Hematopoietic multipotent progenitor cell treated with erythropoietin and hydrocortisone succinate and interleukin-3 and kit ligand, for 17 days (in vitro differentiated cells): Measurements from ENCODE around the gene UNC93B1.
"Not testable (repeated sequence)": the region's sequence is repeated elsewhere in the genome, so short reads cannot be mapped to it uniquely, and the experiment has no call there.

ENCODE experiments used
- DNase-seq: peaks from one replicate; pipeline ENCODE4 v3.0.0-alpha.2; 2015; ENCODE audit warnings: low spot score

The UNC93B1 gene

DNA sequence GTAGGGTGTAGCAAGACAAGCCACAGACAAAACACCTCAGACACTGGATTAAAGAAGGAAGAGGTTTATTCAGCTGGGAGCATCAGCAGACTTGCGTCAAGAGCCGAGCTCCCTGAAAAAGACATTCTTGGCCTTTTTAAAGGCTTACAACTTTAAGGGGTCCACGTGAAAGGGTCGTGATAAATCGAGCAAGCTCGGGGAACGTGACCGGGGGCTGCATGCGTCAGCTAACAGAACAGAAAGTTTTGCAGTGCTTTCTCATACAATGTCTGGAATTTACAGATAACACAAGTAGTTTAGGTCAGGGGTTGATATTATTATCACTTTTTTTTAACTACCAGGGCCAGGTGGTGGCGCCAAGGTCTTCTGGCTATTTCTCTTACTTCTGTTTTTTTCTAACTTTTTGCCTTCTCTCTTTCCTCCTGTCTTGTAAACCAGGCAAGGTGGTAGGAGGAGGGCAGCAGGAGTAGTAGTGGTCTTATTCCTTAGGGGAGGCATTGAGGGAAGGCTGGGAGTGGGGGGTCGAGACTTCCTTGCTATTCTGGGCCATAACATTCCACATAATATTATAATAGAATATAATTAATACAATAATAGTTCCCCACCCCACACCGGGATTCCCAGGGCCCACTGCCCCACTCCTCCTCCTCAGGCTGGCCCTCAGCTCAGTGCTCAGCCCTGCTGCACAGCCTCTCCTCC lies 5.6 kb upstream of the UNC93B1 start:
- peak; percentile 81 for DNase-seq

DNA sequence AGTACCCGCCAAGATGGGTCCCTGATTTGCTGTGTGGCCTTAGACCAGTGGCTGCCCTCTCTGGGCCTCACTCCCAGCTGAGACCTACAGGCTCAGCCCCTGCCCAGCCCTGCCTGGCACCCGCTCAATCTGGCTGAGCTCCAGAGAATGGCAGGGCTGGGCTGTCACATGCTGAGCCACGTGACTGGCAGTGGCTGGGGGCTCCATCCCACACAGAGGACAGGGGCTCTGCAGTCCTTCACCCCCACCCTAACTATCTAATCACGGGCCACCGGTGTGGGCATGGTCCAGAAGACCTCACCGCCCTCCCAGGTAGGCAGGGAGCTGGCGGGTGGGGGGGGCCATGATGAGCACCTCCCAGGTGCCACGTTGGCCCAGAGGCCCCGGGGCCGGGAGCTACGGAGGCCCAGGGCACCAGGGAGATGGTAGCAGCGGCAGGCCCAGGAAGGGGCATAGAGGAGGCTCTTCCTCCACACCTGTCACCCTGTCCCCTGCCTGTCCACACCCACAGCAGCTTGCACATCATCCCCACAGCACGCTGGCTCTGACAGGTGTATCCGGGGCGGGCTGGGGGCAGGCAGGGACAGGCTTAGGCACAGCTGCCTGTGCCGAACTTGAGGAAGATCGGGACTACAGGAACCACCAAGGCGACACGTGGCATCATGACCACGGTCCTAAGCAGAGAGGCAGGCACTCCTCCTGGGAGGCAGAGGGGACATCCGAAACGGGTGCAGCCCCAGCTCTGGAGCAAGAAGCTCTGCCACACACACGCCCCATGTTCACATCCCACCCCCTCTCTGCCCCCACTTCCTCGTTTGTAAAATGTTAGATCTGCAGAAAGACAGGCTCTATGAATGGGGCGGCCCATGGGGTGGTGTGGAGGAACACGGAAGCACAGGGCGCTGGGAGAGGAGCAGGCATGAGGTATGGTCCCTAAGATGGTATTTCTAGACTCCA lies 4.8 kb upstream of the UNC93B1 start:
- peak; percentile 92 for DNase-seq

DNA sequence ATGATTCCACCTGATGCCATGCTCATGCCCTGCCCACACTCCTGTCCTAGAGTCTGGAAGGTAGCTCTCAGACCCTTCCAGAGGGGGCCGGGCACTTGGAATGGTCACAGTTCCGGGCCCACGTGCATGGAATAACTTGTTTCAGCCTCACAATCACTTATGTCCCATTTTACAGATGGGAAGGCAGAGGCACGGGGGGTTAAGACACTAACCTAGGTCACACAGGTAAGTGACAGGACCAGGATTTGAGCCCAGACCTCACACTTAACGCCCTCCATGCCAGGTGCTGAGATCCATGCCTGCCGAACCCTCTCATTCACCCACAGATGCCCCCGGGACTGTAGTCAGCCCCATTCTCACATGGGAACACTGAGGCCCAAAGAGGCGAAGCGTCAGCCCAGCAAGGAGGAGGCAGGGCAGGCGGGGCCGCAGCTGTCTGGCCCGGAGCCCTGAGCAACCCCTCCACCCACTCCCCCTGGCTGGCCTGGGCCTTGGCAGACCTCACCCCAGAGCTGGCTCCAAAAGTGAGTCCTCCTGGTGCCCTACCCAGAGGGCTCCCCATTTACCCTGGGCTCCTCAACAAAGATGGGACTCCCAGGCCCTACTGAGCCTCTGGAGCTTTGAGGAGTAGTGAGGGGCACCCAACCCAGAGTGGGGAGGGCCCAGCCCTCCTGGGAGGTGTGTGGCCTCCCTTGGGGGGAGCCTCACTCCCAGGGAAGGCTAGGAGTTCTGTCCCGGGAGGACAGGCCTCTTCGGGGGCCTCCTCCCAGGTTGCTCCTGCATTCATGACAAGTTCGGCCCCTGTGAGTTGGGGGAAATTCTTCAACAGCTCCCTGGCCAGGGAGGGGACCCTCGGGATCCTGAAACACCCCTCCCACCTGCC lies 3.8 kb upstream of the UNC93B1 start:
- DNase-seq, result no peak

DNA sequence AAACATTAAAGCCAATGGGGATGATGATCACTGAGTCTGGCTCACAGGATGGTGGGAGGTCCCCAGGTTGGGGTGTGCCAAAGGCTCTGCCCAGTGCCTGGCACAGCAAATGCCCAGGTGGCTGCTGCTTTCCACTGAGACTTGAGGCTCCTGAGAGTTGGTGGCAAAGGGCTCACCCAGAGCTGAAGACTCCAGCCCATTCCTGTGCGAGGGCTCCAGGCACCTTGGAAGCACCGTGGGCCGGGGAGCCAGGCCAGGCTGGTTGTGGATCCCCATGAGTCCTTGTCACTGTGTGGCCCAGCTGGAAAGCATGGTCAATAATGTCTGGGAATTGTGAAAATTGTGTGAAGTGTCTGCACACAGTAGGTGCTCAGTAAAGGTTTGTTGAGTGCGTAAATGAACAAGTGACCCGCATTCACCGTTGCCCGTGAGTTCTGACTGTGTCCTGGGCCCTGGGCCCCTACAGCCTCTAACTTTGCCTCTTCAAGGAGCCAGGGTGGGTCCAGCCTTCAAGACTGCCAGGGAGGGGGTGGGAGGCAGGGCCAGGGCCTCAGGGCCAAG lies 2.8 kb upstream of the UNC93B1 start:
- no peak for DNase-seq

DNA sequence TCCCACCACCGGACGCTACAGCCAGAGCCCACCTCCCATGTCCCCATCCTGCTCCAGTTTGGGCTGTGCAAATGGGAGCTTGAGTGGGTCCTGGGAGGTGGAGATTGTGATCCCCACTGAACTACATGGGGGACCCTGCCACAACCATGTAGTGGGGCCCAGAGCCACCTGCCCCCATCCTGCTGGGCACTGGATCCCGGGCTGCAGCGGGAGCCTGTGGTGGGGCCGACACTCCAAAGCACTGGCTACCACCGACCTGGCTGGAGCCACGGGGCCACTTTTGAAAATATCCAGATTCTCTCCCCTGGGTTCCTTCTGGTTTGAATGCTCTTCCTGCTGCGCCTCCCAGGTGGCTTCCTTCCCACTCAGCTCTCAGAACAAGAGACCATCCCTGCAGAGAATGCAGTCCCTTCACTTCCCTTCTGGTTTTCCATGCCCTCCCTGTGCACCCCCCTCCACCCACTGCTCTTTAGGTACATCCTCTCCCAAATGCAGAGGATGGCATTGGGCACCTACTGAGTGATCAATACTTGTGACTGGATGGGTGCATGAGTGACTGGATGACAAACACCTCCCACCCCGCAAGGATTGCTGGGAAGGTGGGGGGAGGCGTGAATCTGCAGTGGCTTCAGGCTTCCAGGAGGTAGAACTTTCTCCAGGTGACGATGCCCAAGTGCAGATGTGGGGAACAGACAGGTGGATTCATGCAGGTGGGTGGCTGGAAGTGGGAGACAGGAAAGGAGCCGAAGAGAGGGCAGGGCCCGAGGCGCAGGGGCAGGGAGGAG lies 846 bp upstream of the UNC93B1 start:
- no peak for DNase-seq

DNA sequence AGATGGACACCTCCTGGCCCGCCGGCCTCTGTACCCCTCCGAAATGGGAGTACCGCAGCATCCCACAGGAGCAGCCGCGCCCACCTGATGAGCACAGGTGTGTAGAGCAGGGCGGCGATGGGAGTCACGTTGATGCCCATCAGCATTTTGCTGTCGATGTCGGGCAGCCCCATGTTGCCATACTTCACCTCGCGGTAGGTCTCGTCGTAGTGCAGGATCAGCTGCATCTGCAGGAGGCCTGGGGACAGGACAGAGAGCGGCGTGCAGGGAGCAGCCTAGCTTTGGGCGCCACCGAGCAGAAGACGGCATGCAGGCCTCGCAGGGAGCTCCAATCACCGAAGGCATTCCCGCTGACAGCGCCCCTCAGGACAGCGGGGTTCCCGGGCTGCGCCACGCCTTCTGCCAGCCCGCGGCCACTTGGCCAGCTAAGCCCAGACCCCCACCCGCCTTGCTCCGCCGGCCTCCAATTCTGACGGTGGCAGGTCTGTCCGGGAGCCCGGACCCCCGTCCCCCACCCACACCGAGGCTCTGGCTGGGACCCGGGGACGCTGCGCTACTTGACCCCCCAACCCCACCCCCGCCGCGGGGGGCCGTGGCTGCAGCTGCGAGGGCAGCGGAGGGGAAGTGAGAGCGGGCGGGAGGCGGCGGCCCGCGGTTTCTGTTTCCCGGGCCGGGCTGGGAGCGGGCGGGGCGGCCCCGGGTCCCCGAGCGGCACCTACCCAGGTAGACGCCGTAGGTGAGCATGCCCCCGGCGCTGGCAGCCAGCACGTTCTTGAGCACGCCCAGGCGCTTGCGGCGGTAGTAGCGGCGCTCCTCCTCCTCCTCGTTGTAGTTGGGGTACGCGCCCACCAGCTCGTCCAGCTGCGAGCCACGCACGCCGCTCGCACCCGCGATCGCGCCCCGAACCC lies 705 bp downstream of the UNC93B1 start:
- DNase-seq, result no peak

DNA sequence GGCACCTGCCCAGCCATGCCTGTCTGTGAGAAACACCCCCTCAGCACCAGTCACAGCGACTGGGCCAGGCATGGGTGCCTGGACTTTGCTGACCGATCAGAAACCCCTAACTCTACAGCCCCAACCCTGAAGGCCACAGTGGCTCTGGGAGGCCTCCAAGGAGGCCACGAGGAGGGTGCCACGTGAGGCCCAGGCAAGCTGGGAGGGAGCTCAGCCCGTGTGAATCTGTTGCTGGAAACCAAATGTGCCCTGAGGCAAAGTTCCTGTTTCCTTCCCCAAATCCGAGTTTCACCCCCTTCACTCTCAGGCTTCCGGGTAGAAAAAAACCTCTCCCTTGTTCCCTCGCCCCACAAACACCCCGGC lies 1.3 kb downstream of the UNC93B1 start:
- no peak for DNase-seq

DNA sequence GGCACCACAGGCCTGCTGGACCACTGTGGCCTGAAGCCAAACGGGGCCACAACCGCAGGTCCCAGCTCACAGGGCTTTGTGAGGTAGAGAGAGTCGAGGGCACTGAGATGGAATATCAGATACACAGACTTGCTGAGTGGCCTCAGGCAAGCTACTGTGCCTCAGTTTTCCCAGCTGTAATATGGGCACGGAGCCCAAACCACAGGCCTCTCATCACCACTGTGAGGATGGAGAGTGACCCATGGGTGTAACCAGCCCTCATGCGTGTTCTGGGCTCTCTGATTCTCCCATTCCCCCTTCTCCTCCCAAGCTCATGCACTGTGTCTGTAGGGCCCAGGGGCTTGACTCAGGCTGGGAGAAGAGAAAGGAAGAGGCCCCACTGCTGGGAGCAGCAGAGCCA lies 4.2 kb downstream of the UNC93B1 start:
- DNase-seq, result no peak

DNA sequence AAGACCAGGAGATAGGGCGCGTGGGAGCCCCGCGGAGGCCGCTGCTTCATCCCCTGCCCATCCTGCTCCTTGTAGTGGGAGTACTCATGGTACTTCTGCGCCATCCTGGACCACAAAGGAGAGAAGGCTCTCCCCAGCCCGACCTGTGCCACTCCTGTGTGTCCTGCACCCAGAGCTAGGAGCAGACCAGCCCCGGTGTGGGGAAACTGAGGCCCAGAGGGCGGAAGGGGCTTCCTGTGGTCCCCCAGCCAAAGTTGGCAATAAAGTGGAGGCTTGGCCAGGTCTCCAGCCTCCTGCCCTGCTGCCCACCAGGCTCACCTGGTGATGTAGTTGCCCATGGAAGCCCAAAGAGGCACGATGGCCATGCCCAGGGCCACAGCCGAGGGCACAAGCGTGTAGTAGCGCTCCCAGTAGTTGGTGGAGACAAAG lies 4.7 kb downstream of the UNC93B1 start:
- no peak for DNase-seq

DNA sequence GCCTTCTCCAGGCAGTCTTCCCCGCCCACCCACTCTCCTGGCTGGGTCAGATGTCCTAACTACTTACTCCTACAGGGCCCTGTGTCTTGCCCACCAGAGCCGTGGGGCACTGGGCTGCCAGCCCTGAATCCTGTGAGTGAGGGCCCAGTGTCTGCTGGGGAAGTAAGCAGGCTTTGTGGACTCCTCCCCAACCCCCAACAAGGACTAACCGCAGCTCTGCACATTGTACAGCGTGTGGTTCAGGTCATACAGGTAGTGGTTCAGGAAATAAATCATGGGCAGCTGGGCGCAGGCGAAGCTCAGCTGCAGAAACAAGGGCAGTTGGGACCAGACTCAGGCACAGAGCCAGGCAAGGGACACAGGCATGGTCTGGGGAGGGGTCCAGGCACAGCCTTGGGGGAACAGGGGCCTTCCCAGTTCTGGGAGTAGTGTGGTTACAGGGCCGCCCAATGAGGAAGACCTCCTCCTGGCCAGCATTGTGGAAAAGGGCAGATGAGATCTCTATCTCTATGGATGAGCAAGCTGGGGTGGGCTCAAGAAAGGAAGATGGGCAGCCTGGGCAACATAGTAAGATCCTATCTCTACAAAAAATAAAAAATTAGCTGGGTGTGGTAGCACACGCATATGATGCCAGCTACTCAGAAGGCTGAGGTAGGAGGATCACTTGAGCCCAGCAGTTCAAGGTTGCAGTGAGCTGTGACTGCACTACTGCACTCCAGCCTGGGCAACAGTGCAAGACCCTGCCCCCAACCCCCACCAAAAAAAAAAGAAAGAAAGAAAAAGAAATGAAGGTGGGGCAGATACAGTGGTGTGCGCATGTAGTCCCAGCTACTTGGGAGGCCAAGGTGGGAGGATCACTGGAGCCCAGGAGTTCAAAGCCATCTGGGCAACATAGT lies 5.5 kb downstream of the UNC93B1 start:
- DNase-seq, result no peak

DNA sequence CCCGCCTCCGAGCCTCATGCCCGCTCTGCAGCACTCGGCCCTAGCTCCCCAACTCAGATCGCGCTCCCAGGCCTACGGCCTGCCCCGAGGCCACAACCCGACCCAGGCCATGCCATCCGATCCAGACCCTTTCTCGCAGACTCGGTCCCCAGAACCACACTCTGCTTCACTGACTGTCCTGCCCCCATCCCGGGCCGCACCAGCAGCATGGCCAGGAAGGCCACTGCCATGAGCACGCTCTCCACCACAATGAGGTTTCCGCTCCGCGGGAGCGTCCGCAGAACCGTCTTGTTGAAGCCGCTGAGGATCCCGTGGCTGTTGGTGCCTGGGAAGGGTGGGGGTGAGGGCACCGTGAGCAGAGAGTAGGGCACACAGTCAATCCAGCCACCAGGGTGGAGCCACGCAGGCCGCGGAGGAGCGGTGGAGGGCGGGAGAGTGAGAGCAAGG lies 6.4 kb downstream of the UNC93B1 start:
- no peak for DNase-seq

DNA sequence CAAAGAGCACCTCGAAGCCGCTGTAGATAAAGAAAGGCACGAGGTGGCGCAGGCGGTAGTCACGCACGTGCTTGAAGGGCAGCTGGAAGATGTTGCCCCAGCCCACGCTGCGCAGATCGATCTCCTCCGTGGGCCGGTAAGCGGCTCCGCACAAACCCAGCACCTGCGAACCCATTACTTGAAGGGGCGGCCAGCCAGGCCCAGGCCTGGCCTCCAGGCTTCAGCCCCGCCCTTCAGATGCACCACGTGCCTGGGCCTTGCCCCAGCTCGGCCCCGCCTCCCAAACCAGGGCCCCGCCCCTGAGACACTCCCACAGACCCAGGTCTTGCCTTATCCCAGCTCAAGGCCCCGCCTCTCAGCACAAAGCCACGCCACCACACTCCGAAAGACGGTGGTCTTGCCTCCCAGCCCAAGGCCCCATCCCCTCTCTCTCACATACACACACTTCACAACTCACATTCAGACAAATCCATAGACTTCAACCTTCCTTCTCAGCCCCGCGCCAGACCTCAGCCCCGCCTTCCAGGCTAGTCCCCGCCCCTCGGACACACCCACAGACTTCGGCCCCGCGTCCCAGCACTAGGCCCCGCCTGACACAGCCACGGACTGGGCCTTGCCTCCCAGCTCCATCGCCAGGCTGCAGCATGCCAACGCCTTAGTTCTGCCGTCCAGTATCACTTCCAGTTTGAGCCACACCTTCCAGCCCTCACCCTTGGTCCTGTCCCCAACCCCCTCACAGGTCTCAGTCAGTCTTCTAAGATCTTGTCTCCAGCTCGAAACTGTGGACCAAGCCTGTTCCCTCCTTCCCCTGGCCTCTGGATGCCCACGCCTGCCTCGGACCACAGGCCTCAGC lies 7.0 kb downstream of the UNC93B1 start:
- DNase-seq, result peak; percentile 91

DNA sequence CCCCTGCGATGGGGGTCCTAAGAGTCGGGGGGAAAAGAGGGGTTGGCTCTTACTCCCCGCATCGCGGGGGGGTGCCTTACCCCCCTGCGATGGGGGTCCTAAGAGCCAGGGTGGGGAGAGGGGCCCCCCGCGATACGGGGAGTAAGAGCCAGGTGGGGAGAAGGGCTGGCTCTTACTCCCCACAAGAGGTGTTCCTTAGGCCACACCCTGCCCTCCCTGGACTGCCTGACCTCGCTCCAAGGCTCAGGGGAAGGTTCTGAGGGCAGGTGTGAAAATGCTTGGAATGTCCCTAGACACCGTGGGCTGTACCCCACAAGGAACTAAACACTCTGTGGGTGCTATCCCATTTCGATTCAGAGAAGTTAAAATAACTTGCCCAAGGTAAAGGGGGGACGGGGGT lies 7.8 kb downstream of the UNC93B1 start:
- DNase-seq, result no peak

DNA sequence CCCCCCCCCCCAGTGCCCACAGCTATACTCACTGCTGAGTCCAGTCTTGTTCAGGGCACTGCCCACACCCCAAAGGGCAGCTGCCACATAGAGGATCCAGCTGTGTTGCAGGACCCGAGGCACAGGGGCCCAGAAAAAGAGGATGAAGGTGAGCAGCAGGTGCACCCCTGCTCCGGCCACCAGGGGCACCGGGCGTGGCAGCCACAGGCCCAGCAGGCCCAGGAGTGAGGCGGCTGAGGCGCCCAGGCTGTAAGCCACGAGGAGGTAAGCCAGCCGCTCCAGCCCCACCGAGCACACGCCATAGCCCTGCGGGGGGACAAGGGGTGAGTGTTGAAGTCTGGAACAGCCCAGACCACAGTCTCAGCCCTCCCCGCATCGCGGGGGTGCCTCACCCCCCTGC lies 8.3 kb downstream of the UNC93B1 start:
- not testable (repeated sequence) for DNase-seq

DNA sequence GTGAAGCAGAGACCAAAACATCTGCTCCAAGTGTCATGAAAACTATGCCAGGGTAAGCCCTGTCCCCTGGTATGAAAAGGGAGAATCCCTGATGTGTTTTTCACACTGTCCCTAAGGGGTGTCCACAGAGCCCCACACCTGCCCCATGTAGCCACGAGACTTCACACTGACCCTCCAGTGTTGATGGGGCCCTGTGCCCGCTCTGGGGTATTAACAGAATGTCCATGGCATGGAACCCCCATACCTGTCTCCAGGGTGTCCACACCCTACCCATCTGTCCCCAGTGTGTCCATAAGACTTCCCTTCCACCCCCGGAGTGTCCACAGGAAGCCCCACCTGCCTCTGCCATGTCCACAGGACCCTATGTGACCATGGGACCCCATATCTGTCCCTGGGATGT lies 8.8 kb downstream of the UNC93B1 start:
- not testable (repeated sequence) for DNase-seq

DNA sequence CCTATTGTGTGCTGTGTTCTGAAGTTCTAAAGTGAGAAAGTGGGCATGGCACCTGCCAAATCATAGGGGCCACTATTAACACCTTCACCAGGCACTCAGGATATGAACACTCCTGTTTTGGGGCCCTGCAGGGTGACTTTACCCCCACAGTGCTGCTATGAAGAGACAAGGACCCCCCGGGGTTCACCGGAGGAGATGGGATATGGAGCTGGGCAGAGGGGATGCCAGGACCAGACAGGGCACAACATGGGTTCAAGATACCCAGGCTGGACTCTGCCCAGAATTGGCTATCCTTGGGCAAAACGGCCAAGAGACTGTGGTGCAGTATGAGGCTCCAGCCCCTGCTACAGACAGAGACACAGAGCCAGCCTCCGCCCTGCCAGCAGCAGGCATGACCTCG lies 9.5 kb downstream of the UNC93B1 start:
- not testable (repeated sequence) for DNase-seq

DNA sequence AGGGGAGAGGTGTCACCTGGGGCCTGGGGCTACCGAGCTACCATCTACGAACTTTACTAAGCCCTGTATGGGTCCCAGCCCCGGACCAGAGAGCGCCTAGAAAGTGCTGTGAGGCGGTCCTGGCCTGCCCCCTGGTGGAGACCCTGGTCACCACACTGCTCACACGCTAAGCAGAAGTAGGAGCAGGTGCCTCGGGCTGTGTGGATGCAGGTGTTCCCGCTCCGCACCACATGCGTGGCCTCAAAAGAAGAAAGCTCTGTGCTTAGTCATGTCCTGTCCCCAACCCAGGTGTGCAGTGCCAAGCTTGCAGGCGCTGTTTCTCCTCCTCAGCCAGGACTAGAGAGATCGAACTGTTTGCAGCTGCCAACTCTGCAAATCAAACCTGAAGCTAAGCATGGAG lies 10.1 kb downstream of the UNC93B1 start:
- peak; percentile 53 for DNase-seq
